GM21390 (cell line): Measurements from ENCODE around the gene PPP2R5D.
A peak's percentile ranks its signal among the peaks of the same experiment; 100 is the strongest.
"Not testable (repeated sequence)": the region's sequence is repeated elsewhere in the genome, so short reads cannot be mapped to it uniquely, and the experiment has no call there.

Source experiments
- ATAC-seq: cut with Tn5 transposase; IDR thresholded peaks from one replicate; pipeline ENCODE4 v1.9.1; 2021; ENCODE audit not compliant: unreplicated experiment

PPP2R5D gene

GRCh38 chr6:42988486-42989020 is 4.2 kb downstream of the PPP2R5D start:
- ATAC-seq = no peak

- ATAC-seq = no peak
Measured at GRCh38 chr6:42989923-42990322, 5.6 kb downstream of the PPP2R5D start.

GRCh38 chr6:42993445-42993844 is 9.1 kb downstream of the PPP2R5D start:
- ATAC-seq = no peak

GRCh38 chr6:42996513-42996912 is 12.1 kb downstream of the PPP2R5D start:
- no peak for ATAC-seq

- not testable (repeated sequence) for ATAC-seq
Measured at GRCh38 chr6:42998205-42998604, 13.8 kb downstream of the PPP2R5D start.

GRCh38 chr6:43001843-43002242 is 17.5 kb downstream of the PPP2R5D start:
- no peak for ATAC-seq

GRCh38 chr6:43005844-43006243 is 21.5 kb downstream of the PPP2R5D start:
- no peak for ATAC-seq

- no peak for ATAC-seq
Measured at GRCh38 chr6:43006251-43006650, 21.9 kb downstream of the PPP2R5D start.

GRCh38 chr6:43007126-43007525 is 22.8 kb downstream of the PPP2R5D start:
- ATAC-seq = no peak

GRCh38 chr6:43009124-43009523 is 24.8 kb downstream of the PPP2R5D start:
- ATAC-seq = no peak

GRCh38 chr6:43011207-43011606 is 26.8 kb downstream of the PPP2R5D start:
- ATAC-seq = no peak

GRCh38 chr6:43012364-43012763 is 28.0 kb downstream of the PPP2R5D start:
- ATAC-seq = no peak

- peak; percentile 6 for ATAC-seq
Measured at GRCh38 chr6:43013097-43013842, 28.9 kb downstream of the PPP2R5D start.

- ATAC-seq = peak; percentile 84
Measured at GRCh38 chr6:43013843-43014433, 29.6 kb downstream of the PPP2R5D start, which contains the start of the genes KLHDC3 and MEA1. Gene KLHDC3, plus strand, starts transcription at chr6:43014249. Its CDS starts 2,944 bp downstream, at chr6:43017193. Gene MEA1, minus strand, starts transcription at chr6:43013946. Its CDS starts 133 bp downstream, at chr6:43013813.

- no peak for ATAC-seq
Measured at GRCh38 chr6:43014434-43014909, 30.1 kb downstream of the PPP2R5D start.

GRCh38 chr6:43016176-43016942 is 32.0 kb downstream of the PPP2R5D start:
- no peak for ATAC-seq

- no peak for ATAC-seq
Measured at GRCh38 chr6:43016943-43017334, 32.6 kb downstream of the PPP2R5D start.

GRCh38 chr6:43019152-43019551 is 34.8 kb downstream of the PPP2R5D start:
- no peak for ATAC-seq

- no peak for ATAC-seq
Measured at GRCh38 chr6:43020052-43020705, 35.8 kb downstream of the PPP2R5D start.

- no peak for ATAC-seq
Measured at GRCh38 chr6:43020847-43021246, 36.5 kb downstream of the PPP2R5D start.
